ENCODE measurements around the gene SMG6.

DNA sequence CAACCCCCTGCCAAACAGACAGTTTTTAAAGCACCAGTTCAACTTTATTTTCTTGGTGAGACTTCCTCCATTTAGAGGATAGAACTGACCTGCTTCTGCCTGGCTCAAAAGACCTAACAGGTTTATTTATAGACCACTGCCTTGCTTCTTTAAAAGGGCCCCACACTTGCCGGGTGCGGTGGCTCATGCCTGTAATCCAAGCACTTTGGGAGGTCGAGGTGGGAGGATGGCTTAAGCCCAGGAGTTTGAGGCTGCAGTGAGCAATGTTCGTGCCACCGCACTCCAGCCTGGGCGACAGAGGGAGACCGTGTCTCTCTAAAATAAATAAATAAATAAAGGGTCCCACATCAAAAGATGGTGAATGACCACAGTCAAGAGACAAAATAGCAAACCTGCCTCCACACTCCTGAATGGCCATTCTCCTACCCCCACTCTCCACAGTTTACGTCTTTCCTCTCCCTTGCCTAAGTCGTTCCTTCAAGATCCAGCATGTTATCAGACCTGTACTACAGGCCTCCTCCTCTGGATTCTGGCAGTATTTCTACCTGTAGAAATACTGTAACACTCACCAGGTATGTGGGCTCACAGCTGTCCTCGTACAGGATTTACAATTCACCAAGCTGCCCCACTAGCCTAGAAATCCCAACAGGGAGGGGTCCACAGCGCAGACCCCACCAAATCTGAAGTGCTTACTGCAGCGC is 95.6 kb downstream of the SMG6 start:
- TF ChIP-seq, protein P1, sequence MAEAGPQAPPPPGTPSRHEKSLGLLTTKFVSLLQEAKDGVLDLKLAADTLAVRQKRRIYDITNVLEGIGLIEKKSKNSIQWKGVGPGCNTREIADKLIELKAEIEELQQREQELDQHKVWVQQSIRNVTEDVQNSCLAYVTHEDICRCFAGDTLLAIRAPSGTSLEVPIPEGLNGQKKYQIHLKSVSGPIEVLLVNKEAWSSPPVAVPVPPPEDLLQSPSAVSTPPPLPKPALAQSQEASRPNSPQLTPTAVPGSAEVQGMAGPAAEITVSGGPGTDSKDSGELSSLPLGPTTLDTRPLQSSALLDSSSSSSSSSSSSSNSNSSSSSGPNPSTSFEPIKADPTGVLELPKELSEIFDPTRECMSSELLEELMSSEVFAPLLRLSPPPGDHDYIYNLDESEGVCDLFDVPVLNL (CRISPR knock-in tag; IDR thresholded peaks at IDR 0.05; ENCODE audit: borderline replicate concordance, low read depth): no peak
- no peak for TF ChIP-seq ZNF138 (CRISPR knock-in tag; conservative IDR thresholded peaks at IDR 0.05)
- TF ChIP-seq, protein P2, sequence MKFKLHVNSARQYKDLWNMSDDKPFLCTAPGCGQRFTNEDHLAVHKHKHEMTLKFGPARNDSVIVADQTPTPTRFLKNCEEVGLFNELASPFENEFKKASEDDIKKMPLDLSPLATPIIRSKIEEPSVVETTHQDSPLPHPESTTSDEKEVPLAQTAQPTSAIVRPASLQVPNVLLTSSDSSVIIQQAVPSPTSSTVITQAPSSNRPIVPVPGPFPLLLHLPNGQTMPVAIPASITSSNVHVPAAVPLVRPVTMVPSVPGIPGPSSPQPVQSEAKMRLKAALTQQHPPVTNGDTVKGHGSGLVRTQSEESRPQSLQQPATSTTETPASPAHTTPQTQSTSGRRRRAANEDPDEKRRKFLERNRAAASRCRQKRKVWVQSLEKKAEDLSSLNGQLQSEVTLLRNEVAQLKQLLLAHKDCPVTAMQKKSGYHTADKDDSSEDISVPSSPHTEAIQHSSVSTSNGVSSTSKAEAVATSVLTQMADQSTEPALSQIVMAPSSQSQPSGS (CRISPR knock-in tag; IDR thresholded peaks at IDR 0.05; ENCODE audit: borderline replicate concordance, low read depth): no peak
- TF ChIP-seq, protein P3, sequence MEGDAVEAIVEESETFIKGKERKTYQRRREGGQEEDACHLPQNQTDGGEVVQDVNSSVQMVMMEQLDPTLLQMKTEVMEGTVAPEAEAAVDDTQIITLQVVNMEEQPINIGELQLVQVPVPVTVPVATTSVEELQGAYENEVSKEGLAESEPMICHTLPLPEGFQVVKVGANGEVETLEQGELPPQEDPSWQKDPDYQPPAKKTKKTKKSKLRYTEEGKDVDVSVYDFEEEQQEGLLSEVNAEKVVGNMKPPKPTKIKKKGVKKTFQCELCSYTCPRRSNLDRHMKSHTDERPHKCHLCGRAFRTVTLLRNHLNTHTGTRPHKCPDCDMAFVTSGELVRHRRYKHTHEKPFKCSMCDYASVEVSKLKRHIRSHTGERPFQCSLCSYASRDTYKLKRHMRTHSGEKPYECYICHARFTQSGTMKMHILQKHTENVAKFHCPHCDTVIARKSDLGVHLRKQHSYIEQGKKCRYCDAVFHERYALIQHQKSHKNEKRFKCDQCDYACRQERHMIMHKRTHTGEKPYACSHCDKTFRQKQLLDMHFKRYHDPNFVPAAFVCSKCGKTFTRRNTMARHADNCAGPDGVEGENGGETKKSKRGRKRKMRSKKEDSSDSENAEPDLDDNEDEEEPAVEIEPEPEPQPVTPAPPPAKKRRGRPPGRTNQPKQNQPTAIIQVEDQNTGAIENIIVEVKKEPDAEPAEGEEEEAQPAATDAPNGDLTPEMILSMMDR (IDR thresholded peaks at IDR 0.05): no peak
- no peak for TF ChIP-seq CREB1 (CRISPR knock-in tag; IDR thresholded peaks at IDR 0.05)
- TF ChIP-seq ZNF423 (CRISPR knock-in tag; IDR thresholded peaks at IDR 0.05): no peak
- no peak for TF ChIP-seq ESRRA (CRISPR knock-in tag; IDR thresholded peaks at IDR 0.05; ENCODE audit: borderline replicate concordance)
- TF ChIP-seq, protein P4, sequence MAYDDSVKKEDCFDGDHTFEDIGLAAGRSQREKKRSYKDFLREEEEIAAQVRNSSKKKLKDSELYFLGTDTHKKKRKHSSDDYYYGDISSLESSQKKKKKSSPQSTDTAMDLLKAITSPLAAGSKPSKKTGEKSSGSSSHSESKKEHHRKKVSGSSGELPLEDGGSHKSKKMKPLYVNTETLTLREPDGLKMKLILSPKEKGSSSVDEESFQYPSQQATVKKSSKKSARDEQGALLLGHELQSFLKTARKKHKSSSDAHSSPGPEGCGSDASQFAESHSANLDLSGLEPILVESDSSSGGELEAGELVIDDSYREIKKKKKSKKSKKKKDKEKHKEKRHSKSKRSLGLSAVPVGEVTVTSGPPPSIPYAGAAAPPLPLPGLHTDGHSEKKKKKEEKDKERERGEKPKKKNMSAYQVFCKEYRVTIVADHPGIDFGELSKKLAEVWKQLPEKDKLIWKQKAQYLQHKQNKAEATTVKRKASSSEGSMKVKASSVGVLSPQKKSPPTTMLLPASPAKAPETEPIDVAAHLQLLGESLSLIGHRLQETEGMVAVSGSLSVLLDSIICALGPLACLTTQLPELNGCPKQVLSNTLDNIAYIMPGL (CRISPR knock-in tag; IDR thresholded peaks at IDR 0.05): no peak
- TF ChIP-seq, protein P5, sequence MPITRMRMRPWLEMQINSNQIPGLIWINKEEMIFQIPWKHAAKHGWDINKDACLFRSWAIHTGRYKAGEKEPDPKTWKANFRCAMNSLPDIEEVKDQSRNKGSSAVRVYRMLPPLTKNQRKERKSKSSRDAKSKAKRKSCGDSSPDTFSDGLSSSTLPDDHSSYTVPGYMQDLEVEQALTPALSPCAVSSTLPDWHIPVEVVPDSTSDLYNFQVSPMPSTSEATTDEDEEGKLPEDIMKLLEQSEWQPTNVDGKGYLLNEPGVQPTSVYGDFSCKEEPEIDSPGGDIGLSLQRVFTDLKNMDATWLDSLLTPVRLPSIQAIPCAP (CRISPR knock-in tag; IDR thresholded peaks at IDR 0.05): no peak
- no peak for TF ChIP-seq ZBTB21 (CRISPR knock-in tag; IDR thresholded peaks at IDR 0.05; ENCODE audit: borderline replicate concordance)
- TF ChIP-seq, protein P6, sequence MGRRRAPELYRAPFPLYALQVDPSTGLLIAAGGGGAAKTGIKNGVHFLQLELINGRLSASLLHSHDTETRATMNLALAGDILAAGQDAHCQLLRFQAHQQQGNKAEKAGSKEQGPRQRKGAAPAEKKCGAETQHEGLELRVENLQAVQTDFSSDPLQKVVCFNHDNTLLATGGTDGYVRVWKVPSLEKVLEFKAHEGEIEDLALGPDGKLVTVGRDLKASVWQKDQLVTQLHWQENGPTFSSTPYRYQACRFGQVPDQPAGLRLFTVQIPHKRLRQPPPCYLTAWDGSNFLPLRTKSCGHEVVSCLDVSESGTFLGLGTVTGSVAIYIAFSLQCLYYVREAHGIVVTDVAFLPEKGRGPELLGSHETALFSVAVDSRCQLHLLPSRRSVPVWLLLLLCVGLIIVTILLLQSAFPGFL (CRISPR knock-in tag; IDR thresholded peaks at IDR 0.05; ENCODE audit: borderline replicate concordance): no peak
- TF ChIP-seq NR3C1 (CRISPR knock-in tag; conservative IDR thresholded peaks at IDR 0.05; ENCODE audit: low read depth): no peak
- TF ChIP-seq ZNF263 (CRISPR knock-in tag; IDR thresholded peaks at IDR 0.05; ENCODE audit: low read depth): no peak

Measured in WTC11 (cell line).